Body of pancreas (tissue), 4 donors: ENCODE measurements around the gene NET1. TPM values are rescaled to one million over a fixed set of nuclear protein-coding genes. Genes with fewer than 3 reads are reported as not detected.

ENCODE experiments used
- ATAC-seq: fragments of 150-250 bp; one replicate; pipeline ENCODE4 v1.9.1; 2016
- DNase-seq, 4 donors: peaks; one replicate each; pipeline ENCODE4 v3.0.0-alpha.2; 2019
- H3K27ac ChIP-seq, 4 donors: fragments of 200-600 bp; sonication (generic); 1 replicate in 3 of 4; 2 replicates in 1 of 4; pipeline versions ENCODE4 v1.5.1 to v1.6.1; 2016 to 2019; ENCODE audit warnings: mild to moderate bottlenecking in 1 of 4, mixed read lengths in 1 of 4, moderate library complexity in 1 of 4
- H3K27me3 ChIP-seq, 2 donors: fragments of 200-600 bp; sonication (generic); one replicate each; pipeline ENCODE4 v1.6.0; 2016; ENCODE audit warnings: mild to moderate bottlenecking in 1 of 2
- H3K36me3 ChIP-seq, 2 donors: fragments of 200-600 bp; sonication (generic); replicated peaks in 1 of 2; 2 replicates each; pipeline ENCODE4 v1.5.1; 2016; ENCODE audit warnings: low read depth in 2 of 2; ENCODE audit not compliant: insufficient read depth in 1 of 2
- H3K4me1 ChIP-seq: fragments of 200-600 bp; sonication (generic); one replicate; pipeline ENCODE4 v1.6.0; 2016
- H3K4me3 ChIP-seq, 2 donors: fragments of 200-600 bp; sonication (generic); 1 replicate in 1 of 2; 2 replicates in 1 of 2; pipeline ENCODE4 v1.5.1; 2016 to 2019
- H3K9me3 ChIP-seq, 3 donors: fragments of 200-600 bp; sonication (generic); 1 replicate in 2 of 3; 2 replicates in 1 of 3; pipeline ENCODE4 v1.5.1; 2016
- CTCF ChIP-seq, 7 experiments: fragments of 450-650 bp in 4 of 7; fragments of 200-600 bp in 3 of 7; sonication (generic) in 3 of 7; IDR thresholded peaks; one replicate each; pipeline ENCODE4 v1.5.1; 2016 to 2019; ENCODE audit warnings: antibody characterized with exemption in 7 of 7
- POLR2A ChIP-seq, 3 donors: fragments of 450-650 bp; IDR thresholded peaks; one replicate each; pipeline ENCODE4 v1.6.1; 2016; ENCODE audit warnings: antibody characterized with exemption in 3 of 3, mild to moderate bottlenecking in 2 of 3
- WGBS, 2 donors: methylation state at CpG; one replicate each; pipeline ENCODE4 v1.1.5; 2017; 5-methylcytosine and 5-hydroxymethylcytosine counted together
- intact Hi-C: fragments of 100-400 bp; cut with DNase I; formaldehyde crosslinking; loops from one replicate; pipeline ENCODE4 v1.15.1; 2023
- total RNA-seq, 2 donors: library from RNA; depleted of rRNA; stranded (reverse); fragments of >200 nt; gene quantifications; one replicate each; pipeline ENCODE4 v1.1.0, GENCODE V29; 2016

The NET1 gene
- total RNA-seq, 2 donors from 2014 or later: 37.9 to 70.3 TPM

- TF ChIP-seq CTCF (IDR thresholded peaks at IDR 0.05): no peak
- no peak for TF ChIP-seq POLR2A (IDR thresholded peaks at IDR 0.05)
- Histone ChIP-seq H3K27ac (no peak overlapping the region), H3K4me1 (peaks cover 14% of the 10 kb centered on the region), H3K27me3 (no peaks in the 10 kb centered on the region), H3K9me3 (no peaks in the 10 kb centered on the region), H3K4me3 (no peak overlapping the region), H3K36me3 (no peaks in the 10 kb centered on the region)
- ATAC-seq: no peak
- 89 to 93% methylated on average over 3 to 11 of the region's 11 CpGs for WGBS, 2 donors
- DNase-seq: no peak
- intact Hi-C loops: no loop called here
These were observed 4.6 kb downstream of the NET1 start for GRCh38 chr10:5416981-5417380.

- intact Hi-C loops: no loop called here
- no peaks in the 10 kb centered on the region for H3K27me3 ChIP-seq
- no peak for TF ChIP-seq POLR2A (IDR thresholded peaks at IDR 0.05)
- no peak for TF ChIP-seq CTCF (IDR thresholded peaks at IDR 0.05)
- H3K4me1 ChIP-seq: peaks cover 11% of the 10 kb centered on the region
- ATAC-seq (no peak), DNase-seq (no peak)
- no peak overlapping the region for H3K27ac ChIP-seq
- H3K36me3 ChIP-seq: no peaks in the 10 kb centered on the region
- H3K9me3 ChIP-seq: no peaks in the 10 kb centered on the region
- no peak overlapping the region for H3K4me3 ChIP-seq
These were observed 6.2 kb downstream of the NET1 start for GRCh38 chr10:5418584-5418983.

GRCh38 chr10:5419466-5420094 lies 7.2 kb downstream of the NET1 start:
- H3K4me3 ChIP-seq: no peak overlapping the region
- intact Hi-C loops: no loop called here
- ATAC-seq (no peak), DNase-seq (no peak)
- no peaks in the 10 kb centered on the region for H3K27me3 ChIP-seq
- no peaks in the 10 kb centered on the region for H3K9me3 ChIP-seq
- H3K27ac ChIP-seq: no peak overlapping the region
- TF ChIP-seq POLR2A (IDR thresholded peaks at IDR 0.05) (no peak), CTCF (IDR thresholded peaks at IDR 0.05) (no peak)
- peaks cover 4% of the 10 kb centered on the region for H3K4me1 ChIP-seq
- H3K36me3 ChIP-seq: no peaks in the 10 kb centered on the region
- 90 to 94% methylated on average over 3 of the region's 3 CpGs for WGBS, 2 donors

GRCh38 chr10:5423771-5424170 lies 11.4 kb downstream of the NET1 start:
- Histone ChIP-seq H3K36me3 (no peaks in the 10 kb centered on the region), H3K27ac (no peak overlapping the region), H3K4me3 (no peak overlapping the region), H3K27me3 (no peaks in the 10 kb centered on the region), H3K9me3 (no peaks in the 10 kb centered on the region), H3K4me1 (no peaks in the 10 kb centered on the region)
- intact Hi-C loops: no loop called here
- TF ChIP-seq CTCF (IDR thresholded peaks at IDR 0.05) (no peak), POLR2A (IDR thresholded peaks at IDR 0.05) (no peak)
- no peak for DNase-seq
- no peak for ATAC-seq
- 32 to 35% methylated on average over 2 of the region's 2 CpGs for WGBS, 2 donors

GRCh38 chr10:5424751-5425150 lies 12.4 kb downstream of the NET1 start:
- Histone ChIP-seq H3K27ac (no peak overlapping the region), H3K4me3 (no peak overlapping the region), H3K27me3 (no peaks in the 10 kb centered on the region), H3K4me1 (no peaks in the 10 kb centered on the region), H3K36me3 (no peaks in the 10 kb centered on the region), H3K9me3 (no peaks in the 10 kb centered on the region)
- no peak for TF ChIP-seq POLR2A (IDR thresholded peaks at IDR 0.05)
- no peak for TF ChIP-seq CTCF (IDR thresholded peaks at IDR 0.05)
- 68 to 82% methylated on average over 3 to 4 of the region's 4 CpGs for WGBS, 2 donors
- DNase-seq (no peak), ATAC-seq (no peak)
- intact Hi-C loops: no loop called here
